Measurements from ENCODE around the gene TFE3.
A peak's percentile ranks its signal among the peaks of the same experiment; 100 is the strongest.
"Not testable (repeated sequence)": the region's sequence is repeated elsewhere in the genome, so short reads cannot be mapped to it uniquely, and the experiment has no call there.

TFE3 gene

GRCh38 chrX:49001521-49002090, 41.6 kb downstream of the TFE3 start:
- peak; percentile 15 for DNase-seq (ENCODE audit: low spot score)

DNA sequence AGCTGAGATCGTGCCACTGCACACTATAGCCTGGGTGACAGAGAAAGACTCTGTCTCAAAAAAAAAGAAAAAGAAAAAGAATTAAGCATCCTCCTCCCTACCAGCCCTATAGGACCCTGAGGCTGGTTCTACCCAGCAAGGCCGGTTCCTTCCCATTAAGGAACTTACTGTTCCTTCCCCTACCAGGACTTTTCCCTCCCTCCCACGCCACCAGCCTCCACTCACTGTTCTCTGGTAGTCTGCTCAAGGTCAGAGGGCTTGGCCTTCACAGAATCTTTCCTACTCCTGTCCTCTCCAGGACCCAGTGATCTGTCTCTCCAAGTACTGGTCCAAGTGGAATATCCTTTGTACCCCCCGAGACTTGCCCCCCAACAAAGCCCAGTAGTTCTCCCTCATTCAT, 42.5 kb downstream of the TFE3 start:
- DNase-seq (ENCODE audit: low spot score), result no peak

DNA sequence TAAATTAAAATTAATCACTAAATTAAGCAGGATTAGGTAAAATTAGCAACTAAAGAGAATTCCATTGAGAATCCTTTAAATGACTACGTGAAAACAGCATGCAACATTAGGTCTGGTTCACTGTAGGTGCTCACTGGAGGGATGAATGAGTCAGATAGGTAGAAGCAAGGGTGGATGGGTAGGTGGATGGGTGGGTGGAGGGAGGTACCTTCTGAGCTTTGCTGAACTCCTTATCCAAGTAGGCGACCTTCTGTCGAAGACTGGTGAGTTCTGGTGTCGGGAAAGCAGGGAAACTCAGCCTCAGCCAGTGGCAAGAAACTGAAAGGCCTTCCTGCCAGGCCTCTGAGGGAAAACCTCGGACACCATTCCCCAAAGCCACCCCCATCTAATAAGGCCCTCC, 44.1 kb downstream of the TFE3 start:
- DNase-seq (ENCODE audit: low spot score), result no peak

DNA sequence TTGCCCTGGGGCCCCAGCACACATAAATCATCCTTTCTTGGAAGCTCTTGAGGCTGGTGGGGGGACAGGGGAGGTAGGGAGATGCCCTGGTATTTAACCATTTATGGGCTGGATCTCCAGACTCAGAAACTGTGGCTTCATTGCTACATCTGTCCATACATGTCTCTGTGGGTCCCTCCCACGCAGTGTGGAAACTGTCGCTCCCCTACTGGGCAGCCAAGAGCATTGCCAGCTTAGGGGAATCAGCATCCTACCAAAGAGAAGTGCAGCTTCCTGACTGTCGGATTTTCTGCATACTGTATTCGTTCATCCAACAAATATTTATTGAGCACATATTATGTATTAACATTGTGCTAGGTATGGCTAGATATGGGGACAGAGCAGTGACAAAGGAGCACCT, 44.8 kb downstream of the TFE3 start:
- no peak for DNase-seq (ENCODE audit: low spot score)

DNA sequence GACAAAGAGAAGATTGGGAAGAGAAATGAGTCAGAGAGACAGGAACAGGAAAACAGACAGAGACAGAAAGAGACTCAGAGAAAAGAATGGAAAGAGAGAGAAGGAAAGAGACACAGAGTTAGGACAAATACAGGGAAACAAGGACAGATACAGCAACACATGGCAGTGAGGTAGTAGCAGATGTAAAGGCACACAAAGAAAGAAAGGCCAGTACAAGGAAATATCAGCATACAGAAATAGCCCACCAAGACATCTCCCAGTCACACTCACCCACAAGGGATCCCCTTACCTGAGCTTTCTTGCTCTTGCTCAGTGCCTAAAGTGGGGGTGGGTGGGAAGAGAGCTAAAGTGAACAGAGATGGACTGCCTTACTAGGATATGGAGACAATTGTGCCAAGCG, 45.3 kb downstream of the TFE3 start:
- no peak for DNase-seq (ENCODE audit: low spot score)

DNA sequence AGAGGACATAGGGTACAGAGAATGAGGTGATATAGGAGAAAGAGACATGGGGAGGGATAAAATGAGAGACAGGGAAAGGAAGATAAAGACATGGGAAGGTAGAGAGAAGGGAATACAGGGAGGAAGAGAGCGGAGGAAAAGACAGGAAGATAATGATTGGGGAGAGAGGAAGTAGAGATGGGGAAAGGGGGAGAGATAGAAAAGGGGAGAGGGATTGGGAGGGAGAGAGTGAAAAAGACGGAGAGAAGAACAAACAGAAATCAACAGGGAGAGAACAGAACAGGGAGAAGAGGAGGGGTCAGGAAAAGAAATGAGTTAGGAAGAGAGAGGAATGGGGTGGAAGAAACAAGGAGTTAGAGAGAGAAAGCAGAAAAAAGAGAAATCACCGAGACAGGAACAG, 45.7 kb downstream of the TFE3 start:
- no peak for DNase-seq (ENCODE audit: low spot score)

- DNase-seq (ENCODE audit: low spot score), result no peak
These were observed 46.2 kb downstream of the TFE3 start for GRCh38 chrX:48996969-48997368.

- DNase-seq (ENCODE audit: low spot score), result no peak
These were observed 50.8 kb downstream of the TFE3 start for GRCh38 chrX:48992341-48992740.

DNA sequence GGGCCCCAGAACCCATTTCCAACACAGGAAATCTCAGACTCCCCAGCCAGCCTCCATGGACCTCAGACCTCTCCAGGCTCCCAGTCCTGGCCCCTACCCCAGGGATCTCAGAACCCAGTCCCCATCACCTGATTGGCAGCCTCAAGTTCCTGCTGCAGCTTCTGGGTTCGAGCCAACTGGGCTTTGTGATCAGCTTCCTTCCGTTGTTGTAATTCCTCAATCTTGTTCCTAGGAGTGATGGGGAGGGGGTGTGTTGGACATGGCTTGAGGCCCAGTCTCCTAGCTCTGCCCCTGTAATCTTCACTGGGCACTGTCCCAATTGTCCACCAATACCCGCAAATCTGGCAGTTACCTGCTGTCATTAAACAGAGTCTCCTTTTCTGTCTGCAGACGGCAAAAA, 53.7 kb downstream of the TFE3 start:
- DNase-seq (ENCODE audit: low spot score), result no peak

DNA sequence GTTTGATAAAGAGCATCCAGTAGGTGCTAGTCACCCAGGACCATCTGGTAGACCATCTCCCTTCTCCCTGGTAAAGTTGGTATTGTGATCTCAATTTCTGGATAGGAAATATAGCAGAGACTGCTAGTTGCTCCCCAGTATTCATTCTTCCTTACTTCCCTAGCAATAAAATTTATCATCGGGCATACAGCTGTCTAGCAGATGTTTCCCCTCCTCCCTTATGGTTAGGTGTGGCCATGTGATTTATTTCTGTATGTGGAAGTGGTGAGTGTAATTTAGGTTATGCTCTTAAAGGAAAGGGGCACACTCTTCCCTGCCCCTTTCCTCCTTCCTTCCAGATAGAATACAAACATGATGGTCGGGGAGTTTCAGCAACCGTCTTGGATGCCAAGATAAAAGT, 59.3 kb downstream of the TFE3 start:
- DNase-seq (ENCODE audit: low spot score), result no peak

DNA sequence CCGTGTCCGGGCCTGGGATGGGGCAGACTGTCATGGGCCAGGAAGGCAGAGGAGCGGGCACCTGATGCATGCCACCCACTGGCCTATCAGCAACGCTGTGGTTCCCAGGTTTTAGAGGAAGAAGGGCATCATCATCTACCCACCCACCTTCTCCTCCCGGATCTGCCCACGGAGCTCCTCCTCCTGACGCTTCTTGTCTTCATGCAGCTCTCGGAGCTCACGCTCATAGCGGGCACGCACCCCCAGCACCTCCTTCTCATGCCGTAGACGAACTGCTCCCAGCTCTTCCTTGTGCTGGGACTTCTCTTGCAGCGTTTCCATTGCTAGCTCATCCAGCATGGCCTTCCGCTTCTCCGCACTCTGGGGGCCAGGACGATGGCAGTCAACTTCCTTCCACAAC, 60.1 kb downstream of the TFE3 start:
- no peak for DNase-seq (ENCODE audit: low spot score)

DNA sequence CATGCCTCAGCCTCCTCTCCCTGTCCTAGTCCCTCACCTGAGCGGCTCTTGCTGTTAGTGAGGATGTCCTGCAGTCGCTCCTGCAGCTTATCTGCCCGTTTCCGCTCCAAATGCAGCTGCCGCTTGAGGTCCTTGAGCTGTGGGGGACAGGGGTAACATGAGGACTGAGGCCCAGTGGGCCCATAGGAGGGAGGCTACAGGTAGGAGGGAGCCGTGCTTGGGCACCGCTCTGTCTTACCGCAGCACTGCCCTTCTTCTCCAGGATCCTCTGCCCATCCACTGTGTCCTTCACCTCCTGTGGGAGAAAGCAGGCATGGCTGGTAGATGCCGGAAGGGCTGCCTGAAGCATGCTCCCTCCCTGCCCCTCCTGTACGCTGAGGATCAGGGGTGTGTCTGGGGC, 62.0 kb downstream of the TFE3 start:
- no peak for DNase-seq (ENCODE audit: low spot score)

- DNase-seq (ENCODE audit: low spot score), result not testable (repeated sequence)
These were observed 62.8 kb downstream of the TFE3 start for GRCh38 chrX:48980341-48980740.
